Measurements from ENCODE around the gene ARMC2. TPM values are rescaled to one million over a fixed set of nuclear protein-coding genes. Genes with fewer than 3 reads are reported as not detected.
"Not testable (repeated sequence)": the region's sequence is repeated elsewhere in the genome, so short reads cannot be mapped to it uniquely, and the experiment has no call there.

The ARMC2 gene
- polyA plus RNA-seq, 1 experiment, result 5.1 TPM

GRCh38 chr6:108851756-108852155 is 3.5 kb downstream of the ARMC2 start:
- TF ChIP-seq, protein P1, sequence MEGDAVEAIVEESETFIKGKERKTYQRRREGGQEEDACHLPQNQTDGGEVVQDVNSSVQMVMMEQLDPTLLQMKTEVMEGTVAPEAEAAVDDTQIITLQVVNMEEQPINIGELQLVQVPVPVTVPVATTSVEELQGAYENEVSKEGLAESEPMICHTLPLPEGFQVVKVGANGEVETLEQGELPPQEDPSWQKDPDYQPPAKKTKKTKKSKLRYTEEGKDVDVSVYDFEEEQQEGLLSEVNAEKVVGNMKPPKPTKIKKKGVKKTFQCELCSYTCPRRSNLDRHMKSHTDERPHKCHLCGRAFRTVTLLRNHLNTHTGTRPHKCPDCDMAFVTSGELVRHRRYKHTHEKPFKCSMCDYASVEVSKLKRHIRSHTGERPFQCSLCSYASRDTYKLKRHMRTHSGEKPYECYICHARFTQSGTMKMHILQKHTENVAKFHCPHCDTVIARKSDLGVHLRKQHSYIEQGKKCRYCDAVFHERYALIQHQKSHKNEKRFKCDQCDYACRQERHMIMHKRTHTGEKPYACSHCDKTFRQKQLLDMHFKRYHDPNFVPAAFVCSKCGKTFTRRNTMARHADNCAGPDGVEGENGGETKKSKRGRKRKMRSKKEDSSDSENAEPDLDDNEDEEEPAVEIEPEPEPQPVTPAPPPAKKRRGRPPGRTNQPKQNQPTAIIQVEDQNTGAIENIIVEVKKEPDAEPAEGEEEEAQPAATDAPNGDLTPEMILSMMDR (IDR thresholded peaks at IDR 0.05; ENCODE audit: low read depth, low read length), result no peak
- Histone ChIP-seq H3K4me3 (ENCODE audit: low read depth, low read length) (no peak overlapping the region), H3K9me3 (ENCODE audit: control insufficient read depth, insufficient read depth, low read length) (no peaks in the 10 kb centered on the region; the same call in 1 of the 2 replicates), H3K27ac (ENCODE audit: low read depth, low read length) (no peak overlapping the region), H3K27me3 (ENCODE audit: control insufficient read depth, insufficient read depth, low read length) (no peaks in the 10 kb centered on the region)
- ChIA-PET POLR2A (no interaction called here), CTCF (interaction anchor here (0.9 kb wide), 1 partner anchor 41 kb away, joined by 3 read pairs; no protein-coding TSS in a partner anchor)
- no peak for DNase-seq (ENCODE audit: low read depth, low spot score)

DNA sequence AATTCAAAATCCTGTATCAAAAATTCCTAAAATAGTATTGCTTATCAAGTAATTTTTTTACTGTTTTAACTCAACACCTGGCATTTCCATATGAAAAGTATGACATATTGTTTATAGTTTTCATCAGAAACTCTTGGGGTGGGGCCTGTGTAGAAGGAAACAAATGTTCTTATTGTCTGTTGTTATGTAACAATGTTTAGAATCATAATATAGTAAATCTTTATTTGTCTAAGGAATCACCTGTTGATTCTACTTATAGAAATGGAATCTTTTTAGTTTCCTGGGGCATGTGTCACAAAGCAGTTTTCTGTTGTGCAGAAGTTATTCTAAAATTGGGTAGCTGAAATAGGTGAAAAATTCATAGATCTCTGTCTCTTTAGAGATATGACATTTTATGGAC is 4.9 kb downstream of the ARMC2 start:
- H3K4me3 ChIP-seq (ENCODE audit: low read depth, low read length), result no peak overlapping the region
- DNase-seq (ENCODE audit: low read depth, low spot score), result no peak
- no peaks in the 10 kb centered on the region; the same call in 1 of the 2 replicates for H3K9me3 ChIP-seq (ENCODE audit: control insufficient read depth, insufficient read depth, low read length)
- TF ChIP-seq, protein P1 (IDR thresholded peaks at IDR 0.05; ENCODE audit: low read depth, low read length), result no peak
- CTCF ChIA-PET, result interaction anchor here (1.3 kb wide), 1 partner anchor 40 kb away, joined by 6 read pairs; no protein-coding TSS in a partner anchor
- no peak overlapping the region for H3K27ac ChIP-seq (ENCODE audit: low read depth, low read length)
- POLR2A ChIA-PET, result no interaction called here
- H3K27me3 ChIP-seq (ENCODE audit: control insufficient read depth, insufficient read depth, low read length), result no peaks in the 10 kb centered on the region

DNA sequence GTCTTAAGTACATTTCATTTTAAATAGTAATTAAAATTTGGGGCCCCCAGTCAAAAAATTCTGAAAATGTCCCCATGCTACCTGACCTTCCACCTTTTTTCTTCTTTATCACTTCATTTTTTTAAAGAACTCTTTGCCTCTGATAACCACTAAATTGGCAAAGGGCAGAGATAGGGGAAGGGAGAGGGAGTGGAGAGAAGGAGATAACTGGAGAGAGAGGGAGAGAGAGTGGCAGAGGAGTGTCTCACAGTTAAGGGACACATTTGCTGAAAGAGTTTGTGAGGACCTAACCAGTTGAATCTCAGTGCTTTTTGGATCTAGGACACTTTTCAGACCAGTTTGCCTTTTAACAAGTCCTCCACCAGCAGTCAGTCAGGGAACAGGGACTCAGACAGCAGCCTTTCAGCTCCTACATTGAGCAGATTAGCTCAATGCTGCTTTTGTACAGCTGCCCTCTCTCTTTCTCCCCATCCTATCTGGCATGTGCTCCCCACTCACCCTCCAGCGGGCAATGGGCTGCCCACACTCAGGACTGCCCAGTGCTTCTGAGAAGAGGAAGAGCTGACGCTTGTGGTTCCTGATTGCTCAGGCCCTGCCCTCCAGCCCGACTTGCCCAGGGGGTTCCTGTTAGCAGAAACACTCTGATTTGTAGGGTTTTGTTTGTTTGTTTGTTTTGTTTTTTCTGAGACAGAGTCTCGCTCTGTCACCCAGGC is 14.4 kb downstream of the ARMC2 start:
- Histone ChIP-seq H3K4me3 (ENCODE audit: low read depth, low read length) (no peak overlapping the region), H3K9me3 (ENCODE audit: control insufficient read depth, insufficient read depth, low read length) (no peaks in the 10 kb centered on the region), H3K27ac (ENCODE audit: low read depth, low read length) (no peak overlapping the region), H3K27me3 (ENCODE audit: control insufficient read depth, insufficient read depth, low read length) (no peaks in the 10 kb centered on the region)
- TF ChIP-seq, protein P1 (IDR thresholded peaks at IDR 0.05; ENCODE audit: low read depth, low read length), result no peak
- ChIA-PET CTCF (no interaction called here), POLR2A (no interaction called here)
- DNase-seq (ENCODE audit: low read depth, low spot score), result no peak

DNA sequence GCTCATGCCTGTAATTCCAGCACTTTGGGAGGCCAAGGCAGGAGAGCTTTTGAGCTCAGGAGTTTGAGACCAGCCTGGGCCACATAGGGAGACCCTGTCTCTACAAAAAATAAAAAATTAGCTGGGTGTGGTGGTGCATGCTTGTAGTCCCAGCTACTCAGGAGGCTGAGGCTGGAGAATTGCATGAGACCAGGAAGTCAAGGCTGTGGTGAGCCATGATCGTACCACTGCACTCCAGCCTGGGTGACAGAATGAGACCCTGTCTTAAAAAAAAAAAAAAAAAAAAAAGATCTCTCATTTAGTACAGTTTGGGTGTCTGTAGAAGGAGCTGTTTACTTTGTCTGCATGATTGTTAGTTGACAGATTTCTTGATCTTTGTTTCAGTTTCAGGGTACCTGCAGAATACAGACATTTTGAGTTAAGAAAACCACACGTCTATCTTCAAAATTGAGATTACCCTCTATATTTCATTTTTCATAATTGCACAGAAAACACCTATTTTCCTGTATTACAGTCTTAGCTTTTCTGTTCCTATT is 17.6 kb downstream of the ARMC2 start:
- H3K27ac ChIP-seq (ENCODE audit: low read depth, low read length); POLR2A ChIA-PET; H3K9me3 ChIP-seq (ENCODE audit: control insufficient read depth, insufficient read depth, low read length); H3K27me3 ChIP-seq (ENCODE audit: control insufficient read depth, insufficient read depth, low read length); H3K4me3 ChIP-seq (ENCODE audit: low read depth, low read length); DNase-seq (ENCODE audit: low read depth, low spot score): not testable (repeated sequence)
- CTCF ChIA-PET, result interaction anchor here (0.7 kb wide), 2 partner anchors 67 to 219 kb away, joined by 6 to 13 read pairs; no protein-coding TSS in a partner anchor

DNA sequence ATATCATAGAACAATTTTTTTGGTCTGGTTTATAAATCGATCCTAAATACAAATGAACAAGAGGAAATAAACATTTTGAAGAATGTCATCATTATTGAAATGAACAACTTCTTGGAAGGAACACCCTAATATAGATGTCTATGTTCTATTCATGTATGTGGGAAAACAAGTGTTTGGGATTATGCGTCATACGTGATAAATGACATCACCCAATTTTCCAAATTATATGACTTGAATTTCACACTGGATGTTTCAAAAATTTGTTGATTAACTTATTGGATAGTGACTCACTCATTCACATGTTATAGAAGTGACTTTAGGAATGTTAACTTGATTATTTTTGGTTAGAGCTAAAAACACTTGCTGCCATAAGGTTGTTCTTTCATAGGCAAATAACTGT is 18.6 kb downstream of the ARMC2 start:
- DNase-seq (ENCODE audit: low read depth, low spot score), result no peak
- ChIA-PET POLR2A (no interaction called here), CTCF (no interaction called here)
- H3K27ac ChIP-seq (ENCODE audit: low read depth, low read length), result no peak overlapping the region
- no peak overlapping the region for H3K4me3 ChIP-seq (ENCODE audit: low read depth, low read length)
- no peaks in the 10 kb centered on the region for H3K27me3 ChIP-seq (ENCODE audit: control insufficient read depth, insufficient read depth, low read length)
- TF ChIP-seq, protein P1 (IDR thresholded peaks at IDR 0.05; ENCODE audit: low read depth, low read length), result no peak
- no peaks in the 10 kb centered on the region for H3K9me3 ChIP-seq (ENCODE audit: control insufficient read depth, insufficient read depth, low read length)
